GM19025 (cell line): Measurements from ENCODE around the gene AMT.
A peak's percentile ranks its signal among the peaks of the same experiment; 100 is the strongest.
"Not testable (repeated sequence)": the region's sequence is repeated elsewhere in the genome, so short reads cannot be mapped to it uniquely, and the experiment has no call there.

ENCODE experiments used
- ATAC-seq: cut with Tn5 transposase; IDR thresholded peaks from one replicate; pipeline ENCODE4 v1.9.1; 2021; ENCODE audit warnings: mild to moderate bottlenecking, low read depth, moderate library complexity; ENCODE audit not compliant: unreplicated experiment

AMT gene

GRCh38 chr3:49428752-49429080 lies 6.4 kb upstream of the AMT start:
- no peak for ATAC-seq

- no peak for ATAC-seq
Measured at GRCh38 chr3:49427586-49427985, 5.3 kb upstream of the AMT start.

- ATAC-seq, result no peak
Measured at GRCh38 chr3:49424816-49425215, 2.5 kb upstream of the AMT start.

GRCh38 chr3:49421890-49422378 lies 339 bp downstream of the AMT start:
- no peak for ATAC-seq

GRCh38 chr3:49417516-49418120 lies 4.7 kb downstream of the AMT start:
- ATAC-seq, result no peak

- ATAC-seq, result no peak
Measured at GRCh38 chr3:49416867-49417266, 5.4 kb downstream of the AMT start.

GRCh38 chr3:49415931-49416601 lies 6.2 kb downstream of the AMT start:
- ATAC-seq, result no peak

GRCh38 chr3:49414753-49415152 lies 7.5 kb downstream of the AMT start:
- no peak for ATAC-seq

GRCh38 chr3:49413338-49413734 lies 8.9 kb downstream of the AMT start:
- ATAC-seq, result no peak

- no peak for ATAC-seq
Measured at GRCh38 chr3:49412632-49413337, 9.5 kb downstream of the AMT start.

GRCh38 chr3:49411968-49412631 lies 10.2 kb downstream of the AMT start, which contains the start of the genes RHOA and TCTA:
TSS of gene RHOA (minus strand) at chr3:49411976. CDS start at chr3:49375589, 36,387 bp downstream.
TSS of gene TCTA (plus strand) at chr3:49412423. CDS start at chr3:49412427, 4 bp downstream.
- ATAC-seq, result peak; percentile 61

GRCh38 chr3:49411535-49411967 lies 10.7 kb downstream of the AMT start:
- ATAC-seq, result peak; percentile 27

GRCh38 chr3:49410846-49411534 lies 11.3 kb downstream of the AMT start:
- ATAC-seq, result no peak

- no peak for ATAC-seq
Measured at GRCh38 chr3:49410066-49410845, 12.0 kb downstream of the AMT start.

GRCh38 chr3:49406571-49407565 lies 15.4 kb downstream of the AMT start:
- no peak for ATAC-seq

GRCh38 chr3:49405570-49405969 lies 16.7 kb downstream of the AMT start:
- ATAC-seq, result not testable (repeated sequence)

- ATAC-seq, result no peak
Measured at GRCh38 chr3:49403891-49404290, 18.4 kb downstream of the AMT start.

GRCh38 chr3:49401766-49402165 lies 20.5 kb downstream of the AMT start:
- ATAC-seq, result no peak
